Thymus (tissue), 11 donors: ENCODE data around the gene PPP1R7. TPM values are rescaled to one million over a fixed set of nuclear protein-coding genes. Genes with fewer than 3 reads are reported as not detected.

Source experiments
- DNase-seq, 9 donors: peaks; one replicate each; pipeline ENCODE4 v3.0.0-alpha.2; 2013; ENCODE audit warnings: low spot score in 9 of 9, low read depth in 6 of 9, missing footprints in 1 of 9
- H3K27ac ChIP-seq, 2 donors: one replicate each; pipeline ENCODE4 v1.5.1; 2013; ENCODE audit warnings: control low read depth in 1 of 2, low read depth in 1 of 2, low read length in 1 of 2, mild to moderate bottlenecking in 1 of 2, moderate library complexity in 1 of 2
- H3K27me3 ChIP-seq, 2 donors: one replicate each; pipeline ENCODE4 v1.5.1; 2013; ENCODE audit warnings: low read length in 1 of 2; ENCODE audit not compliant: control insufficient read depth in 2 of 2, insufficient read depth in 1 of 2
- H3K36me3 ChIP-seq, 2 donors: one replicate each; pipeline ENCODE4 v1.5.1; 2013; ENCODE audit warnings: low read length in 1 of 2, mild to moderate bottlenecking in 1 of 2, moderate library complexity in 1 of 2; ENCODE audit not compliant: control insufficient read depth in 2 of 2, insufficient read depth in 2 of 2
- H3K4me1 ChIP-seq, 2 donors: one replicate each; pipeline ENCODE4 v1.5.1; 2013; ENCODE audit warnings: low read length in 2 of 2; ENCODE audit not compliant: control insufficient read depth in 2 of 2, insufficient read depth in 2 of 2
- H3K4me3 ChIP-seq, 2 donors: one replicate each; pipeline ENCODE4 v1.5.1; 2013; ENCODE audit warnings: low read length in 2 of 2, control low read depth in 1 of 2, mild to moderate bottlenecking in 1 of 2
- H3K9me3 ChIP-seq, 2 donors: one replicate each; pipeline ENCODE4 v1.5.1; 2013; ENCODE audit warnings: low read length in 1 of 2, mild to moderate bottlenecking in 1 of 2; ENCODE audit not compliant: control insufficient read depth in 2 of 2, insufficient read depth in 1 of 2
- WGBS: extraction: QIAGEN DNeasy Blood & Tissue Kit; methylation state at CpG from one replicate; pipeline ENCODE4 v1.1.7; 2013; 5-methylcytosine and 5-hydroxymethylcytosine counted together
- polyA plus RNA-seq: library from polyadenylated mRNA; stranded (reverse); fragments of 200-250 nt; gene quantifications from one replicate; pipeline ENCODE4 v1.2.3, GENCODE V29; 2013
- total RNA-seq: library from RNA; stranded (reverse); fragments of 120-200 nt; gene quantifications from one replicate; pipeline ENCODE4 v1.2.4, GENCODE V29; 2013
- donor health status: healthy.

The PPP1R7 gene
- total and polyA plus RNA-seq, 2 donors, result 63.7 to 78.9 TPM

DNA sequence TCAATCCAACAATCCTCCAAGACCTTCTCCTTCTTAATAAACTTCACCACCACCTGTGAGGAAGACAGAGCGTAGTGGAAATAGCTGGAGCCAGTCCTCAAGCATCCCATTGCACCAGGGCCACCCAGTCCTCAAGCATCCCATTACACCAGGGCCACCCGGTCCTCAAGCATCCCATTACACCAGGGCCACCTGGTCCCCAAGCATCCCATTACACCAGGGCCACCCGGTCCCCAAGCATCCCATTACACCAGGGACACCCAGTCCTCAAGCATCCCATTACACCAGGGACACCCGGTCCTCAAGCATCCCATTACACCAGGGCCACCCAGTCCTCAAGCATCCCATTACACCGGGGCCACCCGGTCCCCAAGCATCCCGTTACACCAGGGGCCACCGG lies 34.9 kb upstream of the PPP1R7 start:
- WGBS, result 72% methylated on average over 8 of the region's 8 CpGs
- peaks cover 35 to 36% of the 10 kb centered on the region in 2 donors for H3K36me3 ChIP-seq
- no peaks in the 10 kb centered on the region for H3K9me3 ChIP-seq
- no peaks in the 10 kb centered on the region for H3K27me3 ChIP-seq
- H3K4me1 ChIP-seq, result no peaks in the 10 kb centered on the region
- H3K4me3 ChIP-seq, result no peak overlapping the region
- DNase-seq, result no peak
- no peak overlapping the region for H3K27ac ChIP-seq

- Histone ChIP-seq H3K27me3 (no peaks in the 10 kb centered on the region), H3K4me1 (no peaks in the 10 kb centered on the region), H3K36me3 (peaks cover 36 to 42% of the 10 kb centered on the region in 2 donors), H3K9me3 (no peaks in the 10 kb centered on the region), H3K4me3 (no peak overlapping the region), H3K27ac (no peak overlapping the region)
- WGBS, result 94% methylated on average over 32 of the region's 32 CpGs
- DNase-seq, result no peak
Observed at GRCh38 chr2:241116606-241117560, 33.4 kb upstream of the PPP1R7 start.

DNA sequence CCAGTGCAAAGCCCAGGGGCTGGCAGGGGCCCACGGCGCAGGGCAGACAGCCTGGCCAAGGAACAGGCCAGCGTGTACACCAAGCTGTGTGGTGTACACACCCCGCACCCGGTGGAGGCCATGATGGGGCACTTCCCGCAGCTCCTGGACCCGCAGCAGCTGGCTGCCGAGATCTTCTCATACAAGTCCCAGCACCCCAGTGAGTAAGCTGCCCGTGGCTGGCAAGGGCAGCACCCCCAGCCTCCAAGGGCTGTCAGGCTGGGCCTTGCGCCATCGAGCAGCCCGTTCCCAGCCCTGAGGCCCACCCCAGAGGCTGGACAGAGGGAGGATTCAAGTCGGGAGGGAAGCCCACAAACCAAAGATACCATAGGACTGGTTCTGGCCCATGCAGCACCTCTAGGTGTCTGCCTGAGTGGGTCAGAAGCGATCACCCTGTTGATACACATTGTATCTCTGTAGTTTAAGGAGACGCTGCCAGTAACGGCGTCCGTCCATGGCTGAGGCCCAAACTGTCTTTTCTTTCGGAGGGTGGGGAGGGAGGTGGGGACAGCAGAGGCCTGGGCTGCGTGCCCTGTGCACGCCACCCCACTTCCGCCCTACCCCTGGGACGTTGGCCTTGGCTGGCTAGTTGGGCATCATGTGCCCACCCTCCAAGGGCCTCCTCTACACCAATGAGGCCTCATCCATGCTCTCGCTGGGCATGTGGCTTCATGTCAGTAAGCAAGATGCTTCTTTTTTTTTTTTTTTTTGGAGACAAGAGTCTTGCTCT lies 31.3 kb upstream of the PPP1R7 start:
- no peak overlapping the region for H3K4me3 ChIP-seq
- no peaks in the 10 kb centered on the region for H3K27me3 ChIP-seq
- DNase-seq, result no peak
- H3K27ac ChIP-seq, result no peak overlapping the region
- no peaks in the 10 kb centered on the region for H3K9me3 ChIP-seq
- no peaks in the 10 kb centered on the region for H3K4me1 ChIP-seq
- H3K36me3 ChIP-seq, result peaks cover 39 to 41% of the 10 kb centered on the region in 2 donors
- WGBS, result 92% methylated on average over 24 of the region's 24 CpGs

- Histone ChIP-seq H3K27me3 (no peaks in the 10 kb centered on the region), H3K9me3 (no peaks in the 10 kb centered on the region), H3K4me1 (no peaks in the 10 kb centered on the region), H3K27ac (no peak overlapping the region), H3K36me3 (peaks cover 27 to 29% of the 10 kb centered on the region in 2 donors), H3K4me3 (no peak overlapping the region)
- WGBS, result 96% methylated on average over 2 of the region's 2 CpGs
- DNase-seq, result no peak
Observed at GRCh38 chr2:241120440-241120839, 29.8 kb upstream of the PPP1R7 start.

GRCh38 chr2:241121008-241121407 lies 29.3 kb upstream of the PPP1R7 start:
- WGBS, result 97% methylated on average over 5 of the region's 5 CpGs
- H3K9me3 ChIP-seq, result no peaks in the 10 kb centered on the region
- H3K27ac ChIP-seq, result no peak overlapping the region
- H3K36me3 ChIP-seq, result peaks cover 26 to 31% of the 10 kb centered on the region in 2 donors
- no peak for DNase-seq
- no peak overlapping the region for H3K4me3 ChIP-seq
- no peaks in the 10 kb centered on the region for H3K27me3 ChIP-seq
- H3K4me1 ChIP-seq, result no peaks in the 10 kb centered on the region

- Histone ChIP-seq H3K36me3 (peaks cover 26 to 31% of the 10 kb centered on the region in 2 donors), H3K4me1 (peaks cover 0 to 5% of the 10 kb centered on the region in 2 donors), H3K27me3 (no peaks in the 10 kb centered on the region), H3K27ac (no peak overlapping the region), H3K4me3 (no peak overlapping the region), H3K9me3 (no peaks in the 10 kb centered on the region)
- DNase-seq, result no peak
- 90% methylated on average over 19 of the region's 19 CpGs for WGBS
Observed at GRCh38 chr2:241122376-241123002, 27.8 kb upstream of the PPP1R7 start.

- no peak for DNase-seq
- Histone ChIP-seq H3K27me3 (no peaks in the 10 kb centered on the region), H3K36me3 (peaks cover 26 to 34% of the 10 kb centered on the region in 2 donors), H3K4me1 (peaks cover 0 to 13% of the 10 kb centered on the region in 2 donors), H3K27ac (no peak overlapping the region), H3K9me3 (no peaks in the 10 kb centered on the region), H3K4me3 (no peak overlapping the region)
- 93% methylated on average over 16 of the region's 16 CpGs for whole genome bisulfite sequencing
Observed at GRCh38 chr2:241123816-241124536, 26.3 kb upstream of the PPP1R7 start.

- no peak for DNase-seq
- 94% methylated on average over 13 of the region's 13 CpGs for WGBS
- Histone ChIP-seq H3K4me1 (peaks cover 0 to 17% of the 10 kb centered on the region in 2 donors), H3K27me3 (no peaks in the 10 kb centered on the region), H3K27ac (no peak overlapping the region), H3K4me3 (no peak overlapping the region), H3K36me3 (peaks cover 35 to 36% of the 10 kb centered on the region in 2 donors), H3K9me3 (no peaks in the 10 kb centered on the region)
Observed at GRCh38 chr2:241125626-241126025, 24.6 kb upstream of the PPP1R7 start.
